H9 (cell line): ENCODE results near the gene APBB2. TPM values are rescaled to one million over a fixed set of nuclear protein-coding genes. Genes with fewer than 3 reads are reported as not detected.

ENCODE experiments used
- DNase-seq: peaks from one replicate; pipeline ENCODE4 v3.0.0-alpha.2; 2017
- H2AFZ ChIP-seq: one replicate; pipeline ENCODE4 v1.6.1; 2013; ENCODE audit warnings: mild to moderate bottlenecking, low read length, control low read depth, moderate library complexity
- H2AK5ac ChIP-seq: 2 replicates; pipeline ENCODE4 v1.6.1; 2013; ENCODE audit warnings: low read length, control low read depth, mixed read lengths; ENCODE audit not compliant: insufficient read length
- H2BK120ac ChIP-seq: one replicate; pipeline ENCODE4 v1.6.1; 2013; ENCODE audit warnings: low read depth, mild to moderate bottlenecking, low read length, control low read depth, inconsistent platforms; ENCODE audit not compliant: poor library complexity, severe bottlenecking
- H2BK12ac ChIP-seq: 2 replicates; pipeline ENCODE4 v1.6.1; 2013; ENCODE audit warnings: low read length, control low read depth, mixed read lengths, low read depth; ENCODE audit not compliant: insufficient read length
- H2BK15ac ChIP-seq: 2 replicates; pipeline ENCODE4 v1.6.1; 2013; ENCODE audit warnings: low read depth, low read length, control low read depth
- H2BK20ac ChIP-seq: one replicate; pipeline ENCODE4 v1.6.1; 2013; ENCODE audit warnings: low read depth, mild to moderate bottlenecking, low read length, control low read depth, inconsistent platforms; ENCODE audit not compliant: poor library complexity, severe bottlenecking
- H2BK5ac ChIP-seq: 2 replicates; pipeline ENCODE4 v1.6.1; 2013; ENCODE audit warnings: low read length, control low read depth, mixed read lengths; ENCODE audit not compliant: insufficient read length
- H3K14ac ChIP-seq: 2 replicates; pipeline ENCODE4 v1.6.1; 2013; ENCODE audit warnings: low read length, control low read depth; ENCODE audit not compliant: insufficient read depth
- H3K18ac ChIP-seq: 2 replicates; pipeline ENCODE4 v1.6.1; 2013; ENCODE audit warnings: low read depth, mild to moderate bottlenecking, mixed read lengths, low read length, control low read depth; ENCODE audit not compliant: insufficient read length
- H3K23ac ChIP-seq: 2 replicates; pipeline ENCODE4 v1.6.1; 2013; ENCODE audit warnings: low read length, control low read depth, mixed read lengths, low read depth; ENCODE audit not compliant: insufficient read length
- H3K23me2 ChIP-seq: 2 replicates; pipeline ENCODE4 v1.6.1; 2013; ENCODE audit warnings: low read depth, mild to moderate bottlenecking, mixed read lengths, low read length, control low read depth; ENCODE audit not compliant: insufficient read length, poor library complexity, severe bottlenecking
- H3K27ac ChIP-seq: 2 replicates; pipeline ENCODE4 v1.5.1; 2013; ENCODE audit warnings: low read length, control low read depth, mixed read lengths, low read depth; ENCODE audit not compliant: insufficient read length
- H3K27me3 ChIP-seq: 2 replicates; pipeline ENCODE4 v1.6.1; 2013; ENCODE audit warnings: low read length, control low read depth, inconsistent platforms; ENCODE audit not compliant: insufficient read depth
- H3K4ac ChIP-seq: 2 replicates; pipeline ENCODE4 v1.6.1; 2013; ENCODE audit warnings: low read depth, mild to moderate bottlenecking, control low read depth, inconsistent platforms, low read length, moderate library complexity
- H3K4me1 ChIP-seq: 2 replicates; pipeline ENCODE4 v1.6.1; 2013; ENCODE audit warnings: low read length, control low read depth, inconsistent platforms; ENCODE audit not compliant: insufficient read depth
- H3K4me2 ChIP-seq: 2 replicates; pipeline ENCODE4 v1.6.1; 2013; ENCODE audit warnings: low read length, control low read depth, mixed read lengths; ENCODE audit not compliant: insufficient read length, insufficient read depth
- H3K56ac ChIP-seq: 2 replicates; pipeline ENCODE4 v1.6.1; 2013; ENCODE audit warnings: low read depth, mild to moderate bottlenecking, mixed read lengths, low read length, control low read depth; ENCODE audit not compliant: insufficient read length
- H3K79me1 ChIP-seq: 2 replicates; pipeline ENCODE4 v1.6.1; 2013; ENCODE audit warnings: low read depth, mild to moderate bottlenecking, moderate library complexity, low read length, control low read depth, inconsistent platforms; ENCODE audit not compliant: insufficient read depth, poor library complexity, severe bottlenecking
- H3K79me2 ChIP-seq: 2 replicates; pipeline ENCODE4 v1.6.1; 2013; ENCODE audit warnings: low read length, control low read depth, inconsistent platforms; ENCODE audit not compliant: insufficient read depth
- H3K9ac ChIP-seq: 2 replicates; pipeline ENCODE4 v1.6.1; 2013; ENCODE audit warnings: low read length, control low read depth, mixed read lengths; ENCODE audit not compliant: insufficient read length; ENCODE audit errors: extremely low read depth
- H3K9me3 ChIP-seq: one replicate; pipeline ENCODE4 v1.6.1; 2013; ENCODE audit warnings: low read depth, low read length, inconsistent platforms; ENCODE audit not compliant: control insufficient read depth
- H3T11ph ChIP-seq: one replicate; pipeline ENCODE4 v1.6.1; 2013; ENCODE audit warnings: mild to moderate bottlenecking, low read length, control low read depth, inconsistent platforms
- H4K20me1 ChIP-seq: one replicate; pipeline ENCODE4 v1.6.1; 2013; ENCODE audit not compliant: control insufficient read depth, insufficient read length, insufficient read depth
- H4K5ac ChIP-seq: 2 replicates; pipeline ENCODE4 v1.6.1; 2013; ENCODE audit warnings: low read depth, mild to moderate bottlenecking, mixed read lengths, low read length, control low read depth; ENCODE audit not compliant: insufficient read length
- H4K8ac ChIP-seq: replicated peaks from 2 replicates; pipeline ENCODE4 v1.6.1; 2013; ENCODE audit warnings: low read length, control low read depth, mixed read lengths, low read depth; ENCODE audit not compliant: insufficient read length
- H4K91ac ChIP-seq: 2 replicates; pipeline ENCODE4 v1.6.1; 2013; ENCODE audit warnings: low read depth, mild to moderate bottlenecking, moderate library complexity, mixed read lengths, low read length, control low read depth; ENCODE audit not compliant: insufficient read length
- H3K27ac Mint-ChIP-seq, 3 experiments: 2 replicates in 2 of 3; 3 replicates in 1 of 3; pipeline ENCODE4 v1.8.0; 2020 to 2021; ENCODE audit warnings: mixed read lengths in 3 of 3, mild to moderate bottlenecking in 1 of 3, moderate library complexity in 1 of 3
- H3K27me3 Mint-ChIP-seq: 2 replicates; pipeline ENCODE4 v1.8.0; 2021; ENCODE audit warnings: low read depth, mild to moderate bottlenecking, moderate library complexity, mixed read lengths
- H3K36me3 Mint-ChIP-seq, 3 experiments: 2 replicates in 2 of 3; 3 replicates in 1 of 3; pipeline ENCODE4 v1.8.0; 2020 to 2021; ENCODE audit warnings: low read depth in 3 of 3, mixed read lengths in 3 of 3; ENCODE audit not compliant: insufficient read depth in 1 of 3
- H3K4me1 Mint-ChIP-seq, 2 experiments: 2 replicates each; pipeline ENCODE4 v1.8.0; 2020; ENCODE audit warnings: mixed read lengths in 2 of 2
- H3K4me3 Mint-ChIP-seq, 2 experiments: 2 replicates in 1 of 2; 3 replicates in 1 of 2; pipeline ENCODE4 v1.8.0; 2020 to 2021; ENCODE audit warnings: mild to moderate bottlenecking in 2 of 2, mixed read lengths in 2 of 2, moderate library complexity in 1 of 2
- H3K9me3 Mint-ChIP-seq, 2 experiments: 2 replicates in 1 of 2; 3 replicates in 1 of 2; pipeline ENCODE4 v1.8.0; 2020; ENCODE audit warnings: mild to moderate bottlenecking in 2 of 2, mixed read lengths in 2 of 2, moderate library complexity in 1 of 2
- WGBS: extraction: QIAGEN DNeasy Blood & Tissue Kit; methylation state at CpG from one replicate; pipeline ENCODE4 v1.1.7; 2013; ENCODE audit warnings: missing lambda C conversion rate, low lambda C conversion rate, mixed read lengths; ENCODE audit not compliant: insufficient read length; ENCODE audit errors: extremely low coverage; 5-methylcytosine and 5-hydroxymethylcytosine counted together
- total RNA-seq: library from RNA; stranded (reverse); gene quantifications from 2 replicates; pipeline ENCODE4 v1.2.1, GENCODE V29; 2021
- TF ChIP-seq, protein P1 (sequence below): fragments of 200-600 bp; sonication (generic); conservative IDR thresholded peaks from 3 replicates; pipeline ENCODE4 v1.8.0; 2021; ENCODE audit warnings: antibody characterized with exemption, mild to moderate bottlenecking

The APBB2 gene
- total RNA-seq, 1 experiment from 2014 or later: 39.6 TPM

DNA sequence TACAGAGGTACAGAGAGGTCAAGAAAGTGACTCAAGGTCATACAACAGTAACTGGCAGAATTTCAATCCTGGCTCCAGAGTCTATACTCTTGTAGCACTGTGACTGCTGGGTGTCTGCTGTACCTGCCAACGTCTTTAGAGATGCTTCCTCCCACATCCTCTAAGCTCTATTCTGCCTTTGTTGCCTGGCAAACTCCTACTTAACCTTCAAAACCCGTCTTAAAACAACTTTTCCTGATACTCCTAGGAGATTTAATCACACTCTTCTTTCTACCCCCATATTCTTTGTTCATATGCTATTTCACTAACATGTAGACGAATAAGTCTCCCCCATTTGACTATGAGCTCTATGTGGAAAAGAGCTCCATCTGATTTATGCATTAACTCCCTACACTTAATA lies 16.8 kb downstream of the APBB2 start:
- Mint-ChIP-seq H3K9me3 (no peaks in the 10 kb centered on the region; a peak in 1 of 5 replicates), H3K36me3 (peaks cover 0 to 1% (median 0%) of the 10 kb centered on the region in 3 experiments; a peak in 1 of 7 replicates), H3K4me1 (peaks cover 4 to 13% of the 10 kb centered on the region in 2 experiments; a peak in 3 of 4 replicates), H3K4me3 (no peak overlapping the region), H3K27me3 (no peaks in the 10 kb centered on the region), H3K27ac (no peak overlapping the region)
- Histone ChIP-seq H3K56ac (no peak overlapping the region), H2BK20ac (no peak overlapping the region), H4K5ac (no peak overlapping the region), H2BK120ac (no peak overlapping the region), H3K27me3 (no peaks in the 10 kb centered on the region), H2AK5ac (no peak overlapping the region), H3K4ac (no peak overlapping the region), H3K14ac (no peak overlapping the region), H3K4me1 (no peaks in the 10 kb centered on the region), H4K20me1 (no peaks in the 10 kb centered on the region), H2AFZ (no peak overlapping the region), H3K9me3 (no peaks in the 10 kb centered on the region), H4K91ac (no peak overlapping the region), H4K8ac (no peak overlapping the region), H2BK15ac (no peak overlapping the region), H3T11ph (no peak overlapping the region), H3K18ac (no peak overlapping the region), H2BK12ac (no peak overlapping the region), H3K79me1 (no peaks in the 10 kb centered on the region), H3K9ac (no peak overlapping the region), H3K27ac (no peak overlapping the region), H3K4me2 (no peak overlapping the region), H3K79me2 (peaks cover 4% of the 10 kb centered on the region; the same call in 1 of the 2 replicates), H3K23ac (no peak overlapping the region), H3K23me2 (no peaks in the 10 kb centered on the region), H2BK5ac (no peak overlapping the region)
- TF ChIP-seq, protein P1, sequence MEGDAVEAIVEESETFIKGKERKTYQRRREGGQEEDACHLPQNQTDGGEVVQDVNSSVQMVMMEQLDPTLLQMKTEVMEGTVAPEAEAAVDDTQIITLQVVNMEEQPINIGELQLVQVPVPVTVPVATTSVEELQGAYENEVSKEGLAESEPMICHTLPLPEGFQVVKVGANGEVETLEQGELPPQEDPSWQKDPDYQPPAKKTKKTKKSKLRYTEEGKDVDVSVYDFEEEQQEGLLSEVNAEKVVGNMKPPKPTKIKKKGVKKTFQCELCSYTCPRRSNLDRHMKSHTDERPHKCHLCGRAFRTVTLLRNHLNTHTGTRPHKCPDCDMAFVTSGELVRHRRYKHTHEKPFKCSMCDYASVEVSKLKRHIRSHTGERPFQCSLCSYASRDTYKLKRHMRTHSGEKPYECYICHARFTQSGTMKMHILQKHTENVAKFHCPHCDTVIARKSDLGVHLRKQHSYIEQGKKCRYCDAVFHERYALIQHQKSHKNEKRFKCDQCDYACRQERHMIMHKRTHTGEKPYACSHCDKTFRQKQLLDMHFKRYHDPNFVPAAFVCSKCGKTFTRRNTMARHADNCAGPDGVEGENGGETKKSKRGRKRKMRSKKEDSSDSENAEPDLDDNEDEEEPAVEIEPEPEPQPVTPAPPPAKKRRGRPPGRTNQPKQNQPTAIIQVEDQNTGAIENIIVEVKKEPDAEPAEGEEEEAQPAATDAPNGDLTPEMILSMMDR: no peak
- no CpG with 5 or more reads among the region's 3 CpGs for WGBS
- DNase-seq: no peak
